ENCODE measurements around the gene STMN3.
"Not testable (repeated sequence)": the region's sequence is repeated elsewhere in the genome, so short reads cannot be mapped to it uniquely, and the experiment has no call there.

The STMN3 gene

GRCh38 chr20:63655249-63655648, 2.0 kb upstream of the STMN3 start:
- no peak for DNase-seq

DNA sequence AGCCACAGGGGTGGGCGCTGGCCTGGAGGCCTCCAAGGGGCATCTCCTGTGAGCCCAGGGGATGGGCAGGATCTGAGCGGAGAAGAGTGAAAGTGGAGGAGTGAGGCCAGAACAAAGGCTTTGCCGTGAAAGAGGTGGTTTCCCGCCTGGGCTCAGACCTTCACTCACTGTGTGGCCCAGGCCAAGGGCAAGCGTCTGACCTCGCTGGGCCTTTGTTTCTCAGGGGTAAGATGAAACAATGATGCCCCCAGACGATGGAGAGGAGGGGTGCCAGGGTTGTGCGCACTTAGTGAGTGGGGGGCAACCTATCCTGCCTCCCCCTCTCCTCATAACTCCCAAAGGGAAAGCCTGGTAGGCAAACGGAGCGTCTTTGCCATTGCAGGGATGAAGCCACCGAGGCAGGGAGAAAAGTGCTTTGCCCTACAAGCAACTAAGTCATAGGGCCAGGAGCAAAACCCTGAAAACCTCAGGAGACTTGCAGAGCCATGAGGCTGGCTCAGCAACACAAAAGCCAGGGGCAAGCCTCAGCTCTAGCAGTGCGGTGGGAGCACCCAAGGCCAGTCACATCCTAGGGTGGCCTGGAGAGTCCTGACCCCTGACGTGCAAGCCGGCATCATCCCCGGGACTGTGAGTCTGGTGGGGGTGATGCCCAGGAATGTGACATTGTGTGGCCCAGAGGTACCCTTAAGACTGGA, 897 bp upstream of the STMN3 start:
- no peak for DNase-seq

DNA sequence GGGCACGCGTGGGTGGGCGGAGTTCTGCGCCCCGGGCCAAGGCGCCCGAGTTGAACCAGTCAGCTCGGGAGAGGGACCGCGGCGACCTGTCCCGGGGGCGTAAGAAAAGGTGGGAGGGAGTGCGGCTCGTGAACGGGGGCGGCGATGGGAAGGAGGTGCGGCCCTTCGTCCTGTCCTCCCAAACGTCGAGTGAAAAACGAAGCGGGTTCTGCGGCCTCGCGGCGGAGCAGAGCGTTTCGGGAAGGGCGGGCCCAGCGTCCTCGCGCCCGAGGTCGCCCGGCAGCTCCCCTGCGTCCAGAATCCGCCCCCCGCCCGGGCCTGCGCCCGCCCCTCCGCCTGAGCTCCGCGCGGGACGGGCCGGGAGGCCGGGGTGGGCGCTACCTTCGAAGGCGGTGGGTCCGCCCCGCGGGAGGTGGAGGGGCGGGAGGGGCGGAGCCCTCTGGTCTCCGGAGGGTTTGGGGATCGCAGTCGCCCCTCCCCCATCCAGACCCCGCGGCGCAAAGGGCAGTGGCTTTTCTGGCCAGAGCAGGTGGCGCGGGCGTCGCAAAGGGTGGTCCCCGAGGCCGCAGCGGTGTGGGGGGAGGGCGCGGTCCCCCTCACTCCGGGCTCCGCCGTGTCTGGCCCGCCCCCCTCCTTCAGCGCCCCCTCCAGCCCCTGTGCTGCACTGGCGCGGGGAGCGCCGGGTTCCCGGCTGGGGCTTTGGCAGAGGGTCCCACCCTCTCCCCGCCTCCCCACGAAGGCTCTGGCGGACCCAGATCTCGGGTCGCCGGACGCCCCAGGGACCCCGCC, 838 bp downstream of the STMN3 start:
- DNase-seq, result peak in 1 of 2 experiments; percentile 35

- no peak for DNase-seq
Observed at GRCh38 chr20:63651942-63652191, 1.4 kb downstream of the STMN3 start.

- not testable (repeated sequence) for DNase-seq
Observed at GRCh38 chr20:63650486-63650885, 2.7 kb downstream of the STMN3 start.

DNA sequence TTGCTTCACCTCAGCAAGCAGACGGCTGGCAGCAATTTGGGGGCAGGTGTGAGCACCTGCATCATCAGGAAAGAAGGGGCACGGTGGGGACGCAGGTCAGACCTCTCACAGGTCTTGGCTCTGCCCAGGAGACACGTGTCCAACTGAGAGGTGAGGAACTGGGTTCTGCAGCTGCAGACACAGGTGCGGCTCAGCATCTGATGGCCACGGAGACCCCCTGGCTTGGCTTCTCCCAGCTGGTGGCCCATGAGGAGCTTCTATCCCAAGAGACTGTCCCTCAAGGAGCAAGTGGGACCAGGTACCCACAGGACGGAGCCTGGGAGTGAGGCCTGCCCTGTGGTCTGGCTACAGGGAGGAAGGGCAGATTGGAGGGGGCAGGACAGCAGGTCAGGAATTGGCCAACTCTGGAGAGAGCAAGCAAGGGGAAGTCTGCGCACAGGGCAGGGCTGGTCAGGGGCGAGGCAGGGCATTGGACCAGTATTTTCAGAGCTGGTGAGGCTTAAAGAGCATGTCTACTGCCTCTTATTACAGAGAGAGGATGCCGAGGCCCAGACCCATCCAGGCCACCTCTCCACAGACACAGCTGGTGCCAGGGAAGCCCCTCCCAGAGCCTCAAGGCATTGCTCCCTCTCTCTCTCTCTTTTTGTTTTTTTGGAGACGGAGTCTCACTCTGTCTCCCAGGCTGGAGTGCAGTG, 4.2 kb downstream of the STMN3 start:
- no peak for DNase-seq

- no peak for DNase-seq
Observed at GRCh38 chr20:63648190-63648589, 5.0 kb downstream of the STMN3 start.

GRCh38 chr20:63645218-63645617, 8.0 kb downstream of the STMN3 start:
- DNase-seq, result no peak

DNA sequence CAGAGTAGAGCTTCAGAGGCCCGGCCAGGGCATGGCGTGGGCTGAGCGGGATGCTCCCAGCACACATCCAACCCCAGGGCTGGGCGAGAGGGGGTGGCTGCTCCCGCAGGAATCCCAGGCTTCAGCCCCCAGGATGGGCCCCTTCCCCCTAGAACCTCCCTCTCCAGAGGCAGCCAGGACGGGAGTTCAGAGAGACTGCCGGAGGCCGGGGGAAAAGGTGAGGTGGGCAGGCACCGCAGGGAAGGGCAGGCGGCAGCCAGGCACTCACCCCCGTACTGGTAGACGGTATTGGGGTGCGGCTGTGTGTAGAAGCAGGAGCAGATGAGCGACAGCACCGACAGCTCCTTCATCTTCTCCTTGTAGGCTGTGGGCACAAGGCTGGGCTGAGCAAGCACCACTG, 9.3 kb downstream of the STMN3 start:
- no peak for DNase-seq

- DNase-seq, result no peak
Observed at GRCh38 chr20:63643499-63643898, 9.7 kb downstream of the STMN3 start.

DNA sequence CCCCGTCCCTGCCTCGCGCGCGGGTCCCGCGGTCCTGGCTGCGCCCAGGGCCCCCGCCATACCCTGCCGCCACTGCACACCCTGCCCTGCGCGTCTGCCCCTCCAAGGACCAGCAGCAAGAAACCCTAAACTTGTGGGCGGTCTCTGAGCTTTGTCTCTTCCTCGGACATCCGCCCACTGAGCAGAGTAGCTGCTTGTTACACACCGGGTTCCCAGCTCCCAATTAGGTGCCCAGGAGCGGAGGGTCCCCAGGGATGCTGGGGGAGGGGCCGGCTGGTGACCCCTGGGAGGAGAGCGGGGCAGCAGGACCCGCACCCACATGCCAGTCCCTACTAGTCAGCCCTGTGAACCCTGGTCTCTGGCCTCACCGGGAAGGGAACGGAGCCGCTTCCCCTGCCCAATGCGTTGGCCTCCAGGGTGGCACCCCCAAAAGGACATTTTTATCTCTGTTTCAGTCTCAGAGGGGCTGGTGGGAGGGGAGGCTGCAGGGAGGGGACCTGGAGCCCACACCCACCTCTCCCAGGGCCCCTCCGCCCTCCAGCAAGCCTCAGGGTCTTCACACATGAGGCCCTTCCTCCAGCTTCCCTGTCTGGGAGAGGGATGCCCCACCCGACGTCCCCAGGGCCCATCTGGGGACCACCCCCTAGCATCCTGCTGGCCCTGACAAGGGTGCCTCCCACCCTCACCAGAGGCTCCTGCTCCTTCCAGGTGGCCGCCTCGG, 10.5 kb downstream of the STMN3 start:
- no peak for DNase-seq

DNA sequence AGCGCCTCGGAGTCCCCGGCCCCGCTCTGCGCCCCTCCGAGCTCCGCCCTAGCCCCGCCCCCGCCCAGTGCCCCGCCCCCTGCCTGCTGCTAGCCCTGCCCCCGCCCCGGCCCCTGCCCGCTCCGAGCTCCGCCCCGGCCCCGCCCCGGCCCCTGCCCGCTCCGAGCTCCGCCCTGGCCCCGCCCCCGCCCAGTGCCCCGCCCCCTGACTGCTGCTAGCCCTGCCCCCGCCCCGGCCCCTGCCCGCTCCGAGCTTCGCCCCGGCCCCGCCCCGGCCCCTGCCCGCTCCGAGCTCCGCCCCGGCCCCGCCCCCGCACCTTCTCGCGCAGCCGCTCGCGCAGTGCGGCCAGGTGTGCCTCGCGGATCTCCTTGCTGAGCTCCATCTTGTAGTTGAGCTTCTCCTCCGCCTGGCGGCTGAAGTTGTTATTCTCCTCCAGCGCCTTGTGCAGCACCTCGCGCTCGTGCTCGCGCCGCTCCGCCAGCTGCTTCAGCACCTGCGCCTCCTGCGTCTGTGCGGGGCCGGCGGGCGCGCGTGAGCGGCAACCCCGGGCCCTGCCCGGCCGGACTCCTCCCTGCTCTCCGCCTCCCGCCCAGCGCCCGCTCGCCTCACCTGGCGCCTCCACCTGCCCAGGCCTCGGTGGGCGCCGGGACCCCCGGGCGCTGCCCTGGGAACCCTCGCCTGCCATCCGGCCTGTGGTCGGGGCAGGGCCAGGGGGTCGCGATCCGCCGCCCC, 11.3 kb downstream of the STMN3 start:
- peak; percentile 97 to 98 for DNase-seq

DNA sequence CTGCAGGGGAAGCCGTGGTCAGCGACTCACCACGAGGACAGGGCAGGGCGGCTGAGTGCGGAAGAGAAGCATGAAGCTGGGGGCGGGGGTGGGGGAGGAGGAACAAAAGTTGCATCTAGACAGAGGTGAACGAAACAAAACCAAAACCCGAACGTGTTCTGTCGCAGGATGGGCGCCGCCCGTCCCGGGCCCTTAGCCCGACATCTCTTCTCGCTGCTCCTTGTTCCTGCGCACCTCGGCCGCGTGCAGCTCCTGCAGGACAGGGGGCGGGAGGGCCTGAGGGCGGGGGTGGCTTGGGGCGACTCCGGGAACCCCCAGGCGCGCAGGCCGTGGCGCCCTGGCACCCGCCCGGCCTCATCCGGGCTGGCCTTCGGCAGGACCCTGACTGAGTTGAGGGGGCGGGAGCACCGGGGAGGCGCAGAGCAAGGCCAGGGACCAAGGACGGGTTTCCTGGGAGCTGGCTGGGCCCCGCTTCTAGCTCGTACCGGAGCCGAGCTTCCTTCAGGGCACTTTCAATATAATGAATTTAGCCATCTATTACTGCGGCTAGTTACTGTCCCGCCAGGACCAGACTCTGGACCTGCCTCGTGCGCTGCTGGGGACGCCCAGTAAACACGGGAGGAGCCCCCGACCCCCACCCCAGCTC, 12.0 kb downstream of the STMN3 start:
- peak; percentile 61 to 65 for DNase-seq

DNA sequence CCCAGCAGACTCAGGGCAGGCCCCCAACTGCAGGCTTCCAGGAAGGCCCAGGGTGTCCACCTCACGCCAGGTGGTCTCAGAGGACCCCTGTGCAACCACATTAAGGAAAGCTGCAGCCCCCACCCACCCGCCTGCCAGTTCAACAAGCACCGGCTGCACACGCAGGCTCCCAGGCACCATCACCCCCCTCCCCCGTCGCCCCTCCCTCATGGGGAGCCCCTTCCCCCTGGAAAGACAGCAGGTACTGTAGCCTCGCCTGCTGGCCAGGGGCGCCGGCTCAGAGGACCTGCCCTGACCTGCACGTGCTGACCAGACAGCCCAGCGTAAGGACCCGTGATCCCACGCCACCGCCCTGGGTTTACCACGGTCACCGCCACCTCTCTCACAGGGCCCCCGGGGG, 12.5 kb downstream of the STMN3 start:
- peak in 1 of 2 experiments; percentile 33 for DNase-seq

DNA sequence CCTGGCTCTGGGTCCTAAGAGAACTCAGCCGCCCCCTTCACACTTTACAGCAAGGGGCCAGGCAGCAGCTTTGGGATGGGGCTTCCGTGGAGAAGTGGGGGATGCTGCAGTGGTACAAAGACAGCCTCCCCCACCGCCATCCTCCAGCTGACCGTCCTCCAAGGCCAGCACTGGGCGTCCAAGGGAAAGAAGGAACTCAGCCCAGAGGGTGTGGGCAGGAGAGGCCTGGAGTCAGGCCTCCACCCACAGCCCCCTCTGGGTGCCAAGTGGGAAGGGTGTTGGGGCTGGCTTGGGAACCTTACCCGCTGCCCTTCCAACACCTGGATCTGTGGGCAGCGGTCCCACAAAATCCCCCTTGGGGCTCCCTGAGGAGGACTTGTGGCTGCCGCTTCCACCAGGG, 13.1 kb downstream of the STMN3 start:
- DNase-seq, result peak in 1 of 2 experiments; percentile 24

GRCh38 chr20:63639093-63639975, 13.9 kb downstream of the STMN3 start:
- DNase-seq, result peak; percentile 71 to 78

GRCh38 chr20:63636752-63637628, 16.2 kb downstream of the STMN3 start:
- DNase-seq, result no peak

GRCh38 chr20:63635431-63636141, 17.6 kb downstream of the STMN3 start:
- DNase-seq, result peak; percentile 66 to 76

- DNase-seq, result no peak
Observed at GRCh38 chr20:63633732-63634131, 19.5 kb downstream of the STMN3 start.
